Ectodermal cell (in vitro differentiated cells): ENCODE results near the gene ATP8A1.
"Not testable (repeated sequence)": the region's sequence is repeated elsewhere in the genome, so short reads cannot be mapped to it uniquely, and the experiment has no call there.

Experiments used
- H3K27ac ChIP-seq: 2 replicates; pipeline ENCODE4 v1.7.0; 2013; ENCODE audit warnings: mild to moderate bottlenecking, low read depth, low read length; ENCODE audit not compliant: insufficient read depth, poor library complexity, severe bottlenecking
- H3K27me3 ChIP-seq: 2 replicates; pipeline ENCODE4 v1.7.0; 2013; ENCODE audit warnings: mild to moderate bottlenecking, low read length; ENCODE audit not compliant: insufficient read depth, control insufficient read depth, poor library complexity, severe bottlenecking
- H3K36me3 ChIP-seq: one replicate; pipeline ENCODE4 v1.7.0; 2013; ENCODE audit warnings: low read length; ENCODE audit not compliant: control insufficient read depth, insufficient read depth
- H3K4me1 ChIP-seq: one replicate; pipeline ENCODE4 v1.7.0; 2013; ENCODE audit warnings: low read length; ENCODE audit not compliant: control insufficient read depth, insufficient read depth
- H3K4me3 ChIP-seq: 2 replicates; pipeline ENCODE4 v1.7.0; 2013; ENCODE audit warnings: low read depth, low read length, control low read depth; ENCODE audit not compliant: insufficient read depth
- H3K9me3 ChIP-seq: 2 replicates; pipeline ENCODE4 v1.7.0; 2013; ENCODE audit warnings: mild to moderate bottlenecking, low read length, moderate library complexity; ENCODE audit not compliant: control insufficient read depth
- WGBS, 2 experiments: methylation state at CpG; one replicate each; pipeline ENCODE4 v1.1.7; 2013; ENCODE audit warnings: missing lambda C conversion rate in 2 of 2; 5-methylcytosine and 5-hydroxymethylcytosine counted together

Gene ATP8A1

DNA sequence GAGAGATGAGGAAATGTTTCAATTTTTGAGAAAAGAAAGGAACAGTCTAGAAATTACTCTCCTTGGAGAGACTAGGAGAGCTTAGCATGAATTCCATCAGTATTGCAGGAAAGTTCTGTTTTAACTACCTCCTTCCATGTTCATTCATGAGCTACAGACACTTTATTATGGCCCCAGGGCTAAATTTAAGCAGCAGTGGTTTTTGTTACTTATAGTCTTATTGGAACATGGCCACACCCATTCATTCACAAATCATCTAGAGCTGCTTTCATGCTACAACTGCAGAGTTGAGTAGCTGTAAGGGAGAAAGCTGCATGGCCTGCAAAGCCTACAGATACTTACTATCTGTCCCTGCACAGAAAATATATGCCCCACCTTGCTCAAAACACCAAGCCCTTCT is 178.0 kb downstream of the ATP8A1 start:
- H3K4me3 ChIP-seq, result no peak overlapping the region
- no peaks in the 10 kb centered on the region for H3K36me3 ChIP-seq
- no peak overlapping the region for H3K27ac ChIP-seq
- no peaks in the 10 kb centered on the region for H3K4me1 ChIP-seq
- no peaks in the 10 kb centered on the region for H3K9me3 ChIP-seq
- H3K27me3 ChIP-seq, result no peaks in the 10 kb centered on the region

DNA sequence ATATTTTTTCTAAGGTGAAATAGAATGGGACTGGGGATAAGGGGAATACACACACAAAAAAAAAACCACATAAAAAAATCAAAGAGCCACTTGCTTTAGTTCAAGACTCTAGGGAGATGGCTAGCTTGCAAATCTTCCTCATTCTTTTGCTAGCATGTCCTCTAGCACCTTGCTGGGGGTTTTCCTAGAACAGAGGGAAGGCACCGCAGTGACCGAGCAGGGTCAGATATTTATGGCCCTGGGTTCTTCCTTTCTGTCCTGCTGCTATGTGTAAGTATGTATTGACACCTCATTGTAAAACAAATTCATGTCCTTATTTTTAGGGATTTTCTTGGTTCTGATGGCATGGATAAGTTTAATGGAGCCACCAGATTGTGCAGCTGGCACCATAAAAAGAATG is 178.4 kb downstream of the ATP8A1 start:
- no peaks in the 10 kb centered on the region for H3K36me3 ChIP-seq
- no peaks in the 10 kb centered on the region for H3K9me3 ChIP-seq
- H3K4me3 ChIP-seq, result no peak overlapping the region
- H3K27me3 ChIP-seq, result no peaks in the 10 kb centered on the region
- H3K27ac ChIP-seq, result no peak overlapping the region
- H3K4me1 ChIP-seq, result no peaks in the 10 kb centered on the region
- WGBS, 2 experiments, result 94 to 100% methylated on average over 2 of the region's 2 CpGs

DNA sequence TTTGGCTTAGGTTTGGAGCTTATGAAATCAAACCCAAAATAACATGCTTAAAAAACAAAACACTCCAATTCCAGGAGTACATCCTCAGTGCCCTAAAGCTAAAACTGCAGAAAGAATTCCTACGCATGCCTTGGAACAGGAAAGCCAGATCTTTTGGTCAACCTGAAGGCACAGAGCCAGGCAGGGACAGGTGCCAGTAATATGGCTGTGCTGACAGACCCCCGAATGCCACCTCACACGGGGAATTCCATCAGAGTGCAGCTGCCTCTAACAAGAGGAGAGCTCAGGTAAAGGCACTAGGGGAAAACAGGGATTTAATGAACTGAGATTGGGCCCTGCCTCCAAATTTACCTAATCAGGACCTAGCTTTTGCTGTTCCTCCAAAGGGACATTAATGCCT is 182.5 kb downstream of the ATP8A1 start:
- Histone ChIP-seq H3K4me1 (no peaks in the 10 kb centered on the region), H3K27ac (no peak overlapping the region), H3K36me3 (no peaks in the 10 kb centered on the region), H3K4me3 (no peak overlapping the region), H3K27me3 (no peaks in the 10 kb centered on the region), H3K9me3 (no peaks in the 10 kb centered on the region)
- WGBS, 2 experiments, result 71 to 77% methylated on average over 3 of the region's 3 CpGs

DNA sequence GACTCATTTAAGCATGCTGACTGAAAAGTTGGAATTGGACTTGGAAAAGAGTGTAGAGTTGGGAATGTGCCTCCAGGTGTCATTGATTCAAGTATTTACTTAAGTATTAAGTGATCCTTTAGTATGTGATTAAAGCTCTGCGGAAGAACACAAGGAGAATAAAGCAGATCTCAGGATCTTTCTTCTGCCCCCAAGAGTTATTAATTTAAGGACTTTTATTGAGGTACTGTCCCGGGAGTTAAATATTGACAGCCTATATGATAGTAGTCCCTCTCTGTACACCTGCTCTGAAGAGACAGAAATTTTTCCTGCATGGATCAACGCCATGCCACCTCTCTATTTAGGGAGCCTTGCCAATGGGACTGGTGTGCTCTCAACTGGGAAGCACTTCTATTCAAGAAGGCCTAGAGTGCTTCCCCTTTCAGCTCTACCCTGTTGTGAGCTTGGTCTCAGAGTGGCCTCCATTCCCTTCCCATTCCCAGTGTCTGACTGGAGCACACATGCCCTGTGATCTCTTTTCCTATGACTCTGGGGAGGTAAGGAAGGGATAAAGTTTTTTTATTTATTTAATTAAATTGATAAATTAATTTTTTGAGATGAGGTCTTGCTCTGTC is 183.7 kb downstream of the ATP8A1 start:
- H3K36me3 ChIP-seq, result no peaks in the 10 kb centered on the region
- H3K27ac ChIP-seq, result no peak overlapping the region
- H3K4me3 ChIP-seq, result no peak overlapping the region
- 97% methylated on average over 3 of the region's 3 CpGs for WGBS, 2 experiments
- H3K27me3 ChIP-seq, result no peaks in the 10 kb centered on the region
- no peaks in the 10 kb centered on the region for H3K9me3 ChIP-seq
- no peaks in the 10 kb centered on the region for H3K4me1 ChIP-seq

DNA sequence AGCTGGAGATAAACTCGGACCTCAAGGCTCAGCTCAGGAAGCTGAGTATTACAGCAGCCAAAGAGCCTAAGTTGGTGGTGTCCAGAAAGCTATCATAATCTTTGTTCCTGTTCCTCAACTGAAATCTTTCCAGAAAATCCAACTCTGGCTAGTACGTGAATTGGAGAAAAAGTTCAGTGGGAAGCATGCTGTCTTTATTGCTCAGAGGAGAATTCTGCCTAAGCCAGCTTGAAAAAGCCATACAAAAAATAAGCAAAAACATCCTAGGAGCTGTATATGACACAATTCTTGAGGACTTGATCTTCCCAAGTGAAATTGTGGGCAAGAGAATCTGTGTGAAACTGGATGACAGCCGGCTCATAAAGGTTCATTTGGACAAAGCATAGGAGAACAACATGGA is 185.0 kb downstream of the ATP8A1 start:
- Histone ChIP-seq H3K36me3 (no peaks in the 10 kb centered on the region), H3K9me3 (no peaks in the 10 kb centered on the region), H3K27ac (no peak overlapping the region), H3K4me1 (no peaks in the 10 kb centered on the region), H3K4me3 (no peak overlapping the region), H3K27me3 (no peaks in the 10 kb centered on the region)
- 93 to 94% methylated on average over 3 of the region's 3 CpGs for WGBS, 2 experiments

DNA sequence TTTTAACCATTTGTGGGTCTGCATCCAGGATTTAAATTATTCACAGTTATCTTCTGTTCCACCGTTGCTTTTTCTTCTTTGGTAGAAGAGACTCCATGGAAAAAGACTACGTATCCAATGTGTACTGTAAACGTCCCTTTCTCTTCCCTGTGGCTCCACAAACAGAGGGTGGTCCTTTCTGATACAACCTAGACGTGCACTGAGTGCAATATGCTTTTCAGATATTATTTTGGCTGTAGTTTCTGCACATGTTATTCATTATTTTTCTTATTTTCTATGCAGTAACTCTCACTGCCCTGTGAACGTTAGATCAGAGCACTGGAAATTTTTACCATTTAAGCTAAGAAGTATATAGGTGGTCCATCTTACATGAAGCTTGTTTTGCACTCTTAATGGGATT is 186.9 kb downstream of the ATP8A1 start:
- H3K4me3 ChIP-seq, result no peak overlapping the region
- no peaks in the 10 kb centered on the region for H3K27me3 ChIP-seq
- no peaks in the 10 kb centered on the region for H3K4me1 ChIP-seq
- H3K36me3 ChIP-seq, result no peaks in the 10 kb centered on the region
- 80 to 88% methylated on average over 4 to 5 of the region's 5 CpGs for WGBS, 2 experiments
- H3K9me3 ChIP-seq, result no peaks in the 10 kb centered on the region
- no peak overlapping the region for H3K27ac ChIP-seq

DNA sequence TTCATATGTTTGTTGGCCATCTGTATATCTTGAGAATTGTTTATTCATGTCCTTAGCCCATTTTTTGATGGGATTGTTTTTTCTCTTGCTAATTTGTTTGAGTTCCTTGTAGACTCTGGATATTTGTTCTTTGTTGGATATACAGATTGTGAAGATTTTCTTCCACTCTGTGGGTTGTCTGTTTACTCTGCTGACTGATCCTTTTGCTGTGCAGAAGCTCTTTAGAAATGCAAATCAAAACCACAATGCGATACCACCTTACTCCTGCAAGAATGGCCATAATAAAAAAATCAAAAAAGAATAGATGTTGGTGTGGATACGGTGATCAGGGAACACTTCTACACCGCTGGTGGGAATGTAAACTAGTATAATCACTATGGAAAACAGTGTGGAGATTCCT is 189.1 kb downstream of the ATP8A1 start:
- not testable (repeated sequence) for H3K27me3 ChIP-seq, H3K4me1 ChIP-seq, H3K27ac ChIP-seq, H3K9me3 ChIP-seq, H3K36me3 ChIP-seq, H3K4me3 ChIP-seq
- WGBS, 2 experiments, result 30% methylated on average over 2 of the region's 3 CpGs; no CpG with 5 or more reads in 1 of the 2 experiments

DNA sequence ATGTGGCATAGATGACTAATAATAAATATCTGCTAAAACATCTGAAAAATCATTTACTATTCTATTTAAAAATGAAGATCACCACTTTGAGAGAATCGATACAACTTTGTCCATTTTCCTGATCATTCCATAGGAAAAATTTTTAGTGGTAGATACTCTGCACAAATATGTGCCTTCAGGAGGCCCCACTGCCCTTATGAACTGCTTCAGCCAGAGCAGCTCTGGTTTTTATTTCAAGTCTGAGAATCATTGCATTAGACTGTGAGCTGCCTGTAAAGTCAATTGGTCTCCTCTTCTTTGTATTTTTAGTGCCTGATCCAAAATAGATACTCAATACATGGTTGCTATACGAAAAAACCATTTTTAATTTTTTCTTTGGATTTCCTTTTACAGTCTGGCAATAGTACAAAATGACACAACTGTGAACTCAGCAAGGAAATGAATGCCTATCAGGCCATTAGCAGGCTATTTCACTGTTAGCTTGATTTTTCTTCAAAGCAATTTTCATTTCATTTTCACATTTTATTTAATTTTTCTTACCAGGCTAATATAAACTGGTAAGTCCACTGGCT is 190.5 kb downstream of the ATP8A1 start:
- 88 to 93% methylated on average over 2 of the region's 2 CpGs for WGBS, 2 experiments
- no peak overlapping the region for H3K4me3 ChIP-seq
- no peaks in the 10 kb centered on the region for H3K9me3 ChIP-seq
- no peaks in the 10 kb centered on the region for H3K4me1 ChIP-seq
- H3K27ac ChIP-seq, result no peak overlapping the region
- H3K27me3 ChIP-seq, result no peaks in the 10 kb centered on the region
- H3K36me3 ChIP-seq, result no peaks in the 10 kb centered on the region

DNA sequence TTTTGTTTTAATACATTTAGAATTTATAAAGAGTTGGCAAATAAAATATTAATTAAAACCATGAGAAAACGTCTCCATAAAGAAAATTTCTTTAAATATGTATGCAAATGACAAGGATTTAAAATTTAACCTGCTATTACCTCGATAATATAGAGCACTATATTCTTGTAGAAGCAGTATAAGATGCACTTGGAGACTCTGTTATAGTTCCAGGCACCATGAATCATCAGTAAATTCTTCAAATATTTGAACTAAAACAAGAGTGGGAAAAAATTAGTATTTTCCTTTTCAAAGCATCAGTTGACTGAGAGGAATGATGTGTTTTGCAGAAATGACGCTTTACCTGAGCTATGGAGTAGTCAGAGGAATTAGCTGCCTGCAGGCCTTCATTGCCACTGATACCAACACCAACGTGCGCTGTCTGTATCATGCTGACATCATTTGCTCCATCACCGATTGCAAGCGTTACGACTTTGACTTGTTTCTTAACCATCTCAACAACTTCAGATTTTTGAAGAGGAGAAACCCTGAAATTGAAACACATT is 192.3 kb downstream of the ATP8A1 start:
- Histone ChIP-seq H3K36me3 (no peaks in the 10 kb centered on the region), H3K27ac (no peak overlapping the region), H3K9me3 (no peaks in the 10 kb centered on the region), H3K27me3 (no peaks in the 10 kb centered on the region), H3K4me3 (no peak overlapping the region), H3K4me1 (no peaks in the 10 kb centered on the region)
- 95 to 96% methylated on average over 6 to 7 of the region's 8 CpGs for WGBS, 2 experiments

DNA sequence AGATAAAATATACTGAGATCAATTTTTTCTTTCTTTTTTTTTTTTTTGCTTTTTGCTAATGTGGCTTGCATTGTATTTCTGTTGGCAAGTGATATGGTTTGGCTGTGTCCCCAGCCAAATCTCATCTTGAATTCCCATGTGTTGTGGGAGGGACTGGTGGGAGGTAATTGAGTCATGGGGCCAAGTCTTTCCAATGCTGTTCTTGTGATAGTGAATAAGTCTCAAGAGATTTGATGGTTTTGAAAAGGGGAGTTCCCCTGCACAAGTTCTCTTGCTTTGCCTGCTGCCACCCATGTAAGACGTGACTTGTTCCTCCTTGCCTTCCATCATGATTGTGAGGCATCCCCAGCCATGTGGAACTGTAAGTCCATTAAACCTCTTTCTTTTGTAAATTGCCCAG is 195.7 kb downstream of the ATP8A1 start:
- H3K27ac ChIP-seq, H3K9me3 ChIP-seq, H3K36me3 ChIP-seq, H3K27me3 ChIP-seq, H3K4me1 ChIP-seq, H3K4me3 ChIP-seq: not testable (repeated sequence)
- 92% methylated on average over 1 of the region's 1 CpG for WGBS, 2 experiments
